A549 (cell line): ENCODE measurements around the gene ABCF3.

Experiments used
- FOSL2 ChIP-seq, 2 experiments: fragments of 450-650 bp in 1 of 2; fragments of >200 bp in 1 of 2; sonication (Bioruptor Twin) in 1 of 2; formaldehyde crosslinking; IDR thresholded peaks; 2 replicates each; pipeline versions ENCODE4 v1.5.0 to v1.6.1; 2016 to 2020; ENCODE audit warnings: mild to moderate bottlenecking in 1 of 2, moderate library complexity in 1 of 2
- HOXA7 ChIP-seq: fragments of 250-450 bp; sonication (Bioruptor Pico); IDR thresholded peaks from 2 replicates; pipeline ENCODE4 v1.5.0; 2020; ENCODE audit warnings: mild to moderate bottlenecking, moderate library complexity
- HOXB13 ChIP-seq: fragments of 250-450 bp; sonication (Bioruptor Pico); IDR thresholded peaks from 2 replicates; pipeline ENCODE4 v1.5.0; 2020; ENCODE audit warnings: low read depth, mild to moderate bottlenecking, moderate library complexity
- JUN ChIP-seq, 2 experiments: fragments of >200 bp; sonication (Bioruptor Twin); formaldehyde crosslinking; IDR thresholded peaks; 2 replicates in 1 of 2; 3 replicates in 1 of 2; pipeline ENCODE4 v1.6.1; 2016 to 2017
- JUNB ChIP-seq: fragments of >200 bp; sonication (Bioruptor Twin); formaldehyde crosslinking; IDR thresholded peaks from 2 replicates; pipeline ENCODE4 v1.6.1; 2016
- MYC ChIP-seq: IDR thresholded peaks from 2 replicates; pipeline ENCODE4 v1.6.1; 2012; ENCODE audit warnings: mild to moderate bottlenecking, inconsistent platforms, low read length, improper control_type of control experiment, borderline replicate concordance
- NFE2L2 ChIP-seq: fragments of 150-350 bp; conservative IDR thresholded peaks from 2 replicates; pipeline ENCODE4 v1.6.1; 2014; ENCODE audit warnings: low read length
- POLR2A ChIP-seq: IDR thresholded peaks from 2 replicates; pipeline ENCODE4 v1.6.1; 2012; ENCODE audit warnings: mild to moderate bottlenecking, low read length
- POLR2AphosphoS2 ChIP-seq: conservative IDR thresholded peaks from 2 replicates; pipeline ENCODE4 v1.6.1; 2012; ENCODE audit warnings: low read length, improper control_type of control experiment, inconsistent platforms
- TP53 ChIP-seq: fragments of 250-450 bp; sonication (Bioruptor Pico); IDR thresholded peaks from 2 replicates; pipeline ENCODE4 v1.5.0; 2021; ENCODE audit warnings: mild to moderate bottlenecking, moderate library complexity
- TF ChIP-seq, protein P1 (sequence below): fragments of >200 bp; sonication (Bioruptor Twin); formaldehyde crosslinking; IDR thresholded peaks from 3 replicates; pipeline ENCODE4 v1.5.1; 2016

DNA sequence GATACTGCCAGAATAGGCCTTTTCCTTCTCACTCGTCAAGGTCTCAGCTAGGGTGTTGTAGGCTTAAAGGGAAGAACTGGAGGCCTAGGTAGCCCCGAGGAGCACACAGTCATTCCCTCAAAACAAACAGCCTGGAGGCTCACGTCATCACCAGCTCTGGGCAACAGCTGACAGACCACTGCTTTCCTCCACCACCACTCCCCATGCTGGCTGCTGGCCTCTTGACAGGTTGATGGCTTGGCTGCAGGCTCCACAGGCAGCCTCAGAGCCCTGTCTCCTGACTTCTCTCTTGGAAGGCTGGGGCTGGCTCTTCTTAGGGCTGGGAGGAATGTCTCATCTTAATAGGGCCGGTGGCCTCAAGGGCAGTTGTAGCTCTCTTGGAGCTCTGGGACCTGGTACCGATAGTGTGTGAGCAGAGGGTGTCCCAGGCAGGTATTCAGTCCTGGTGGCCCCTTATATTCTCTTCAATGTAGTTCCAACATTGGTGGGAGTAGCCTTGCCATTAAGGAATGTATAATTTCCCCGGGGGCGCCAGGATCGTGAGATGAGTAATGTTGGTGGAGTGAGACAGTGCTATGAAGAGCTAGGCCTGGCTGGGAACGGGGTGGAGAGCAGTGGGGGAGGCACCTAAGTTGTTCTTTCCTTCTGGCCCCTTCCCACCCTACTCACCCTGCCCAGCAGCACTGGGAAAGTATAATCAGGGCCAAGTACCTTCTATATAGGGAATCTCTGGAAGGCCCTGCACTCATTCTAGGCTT is 17.5 kb upstream of the ABCF3 start:
- TF ChIP-seq FOSL2 (IDR thresholded peaks at IDR 0.05): no peak
- TF ChIP-seq FOSL2 (CRISPR knock-in tag; IDR thresholded peaks at IDR 0.05): no peak
- no peak for TF ChIP-seq MYC
- TF ChIP-seq TP53 (CRISPR knock-in tag): no peak
- TF ChIP-seq, protein P1, sequence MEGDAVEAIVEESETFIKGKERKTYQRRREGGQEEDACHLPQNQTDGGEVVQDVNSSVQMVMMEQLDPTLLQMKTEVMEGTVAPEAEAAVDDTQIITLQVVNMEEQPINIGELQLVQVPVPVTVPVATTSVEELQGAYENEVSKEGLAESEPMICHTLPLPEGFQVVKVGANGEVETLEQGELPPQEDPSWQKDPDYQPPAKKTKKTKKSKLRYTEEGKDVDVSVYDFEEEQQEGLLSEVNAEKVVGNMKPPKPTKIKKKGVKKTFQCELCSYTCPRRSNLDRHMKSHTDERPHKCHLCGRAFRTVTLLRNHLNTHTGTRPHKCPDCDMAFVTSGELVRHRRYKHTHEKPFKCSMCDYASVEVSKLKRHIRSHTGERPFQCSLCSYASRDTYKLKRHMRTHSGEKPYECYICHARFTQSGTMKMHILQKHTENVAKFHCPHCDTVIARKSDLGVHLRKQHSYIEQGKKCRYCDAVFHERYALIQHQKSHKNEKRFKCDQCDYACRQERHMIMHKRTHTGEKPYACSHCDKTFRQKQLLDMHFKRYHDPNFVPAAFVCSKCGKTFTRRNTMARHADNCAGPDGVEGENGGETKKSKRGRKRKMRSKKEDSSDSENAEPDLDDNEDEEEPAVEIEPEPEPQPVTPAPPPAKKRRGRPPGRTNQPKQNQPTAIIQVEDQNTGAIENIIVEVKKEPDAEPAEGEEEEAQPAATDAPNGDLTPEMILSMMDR: no peak
- TF ChIP-seq JUN (IDR thresholded peaks at IDR 0.05): no peak
- TF ChIP-seq HOXB13: no peak
- no peak for TF ChIP-seq POLR2A
- TF ChIP-seq POLR2AphosphoS2: no peak
- TF ChIP-seq JUNB: no peak
- TF ChIP-seq HOXA7 (CRISPR knock-in tag): no peak
- no peak for TF ChIP-seq NFE2L2
